HepG2 (cell line): ENCODE results near the gene NFATC4. TPM values are rescaled to one million over a fixed set of nuclear protein-coding genes. Genes with fewer than 3 reads are reported as not detected.

Experiments used
- CBFB ChIP-seq: sonication (generic); formaldehyde crosslinking; IDR thresholded peaks from 2 replicates; pipeline ENCODE4 v1.4.0; 2020; ENCODE audit warnings: missing genetic modification reagents
- CREBL2 ChIP-seq: sonication (generic); formaldehyde crosslinking; IDR thresholded peaks from 2 replicates; pipeline ENCODE4 v1.8.1; 2023; ENCODE audit warnings: missing genetic modification reagents, mild to moderate bottlenecking, borderline replicate concordance
- CTCF ChIP-seq: sonication (generic); formaldehyde crosslinking; IDR thresholded peaks from 2 replicates; pipeline ENCODE4 v1.5.0; 2020; ENCODE audit warnings: mild to moderate bottlenecking, missing genetic modification reagents, moderate library complexity
- FOXC1 ChIP-seq: sonication (generic); formaldehyde crosslinking; IDR thresholded peaks from 2 replicates; pipeline ENCODE4 v1.8.0; 2022; ENCODE audit warnings: mild to moderate bottlenecking, missing genetic modification reagents, borderline replicate concordance
- JARID2 ChIP-seq: sonication (generic); formaldehyde crosslinking; IDR thresholded peaks from 2 replicates; pipeline ENCODE4 v1.8.1; 2023; ENCODE audit warnings: missing genetic modification reagents, inconsistent platforms; ENCODE audit not compliant: insufficient replicate concordance
- MATR3 ChIP-seq: sonication (generic); formaldehyde crosslinking; IDR thresholded peaks from 2 replicates; pipeline ENCODE4 v1.4.0; 2020; ENCODE audit warnings: missing genetic modification reagents
- NR2F6 ChIP-seq, 2 experiments: IDR thresholded peaks; 2 replicates each; pipeline ENCODE4 v1.6.1; 2016; ENCODE audit warnings: antibody characterized with exemption in 1 of 2, mild to moderate bottlenecking in 1 of 2
- RORA ChIP-seq: sonication (generic); formaldehyde crosslinking; IDR thresholded peaks from 2 replicates; pipeline ENCODE4 v1.5.0; 2020; ENCODE audit warnings: mild to moderate bottlenecking, missing genetic modification reagents, moderate library complexity
- SATB2 ChIP-seq: sonication (generic); formaldehyde crosslinking; IDR thresholded peaks from 2 replicates; pipeline ENCODE4 v1.5.0; 2020; ENCODE audit warnings: missing genetic modification reagents
- SOX5 ChIP-seq: IDR thresholded peaks from 2 replicates; pipeline ENCODE4 v1.6.1; 2016; ENCODE audit warnings: borderline replicate concordance
- TAF15 ChIP-seq: fragments of 200-400 bp; formaldehyde crosslinking; IDR thresholded peaks from one replicate; pipeline ENCODE4 v1.6.1; 2018; ENCODE audit warnings: mild to moderate bottlenecking, low read depth, low read length; ENCODE audit not compliant: poor library complexity, severe bottlenecking
- ZBTB10 ChIP-seq: sonication (generic); formaldehyde crosslinking; IDR thresholded peaks from 2 replicates; pipeline ENCODE4 v1.4.0; 2020; ENCODE audit warnings: missing genetic modification reagents, borderline replicate concordance
- ZBTB21 ChIP-seq: sonication (generic); formaldehyde crosslinking; IDR thresholded peaks from 2 replicates; pipeline ENCODE4 v1.4.0; 2020; ENCODE audit warnings: missing genetic modification reagents
- ZFYVE20 ChIP-seq: sonication (generic); formaldehyde crosslinking; IDR thresholded peaks from 2 replicates; pipeline ENCODE4 v1.8.0; 2023; ENCODE audit warnings: low read depth, mild to moderate bottlenecking, moderate library complexity, missing genetic modification reagents, borderline replicate concordance
- ZIK1 ChIP-seq: sonication (generic); formaldehyde crosslinking; IDR thresholded peaks from 2 replicates; pipeline ENCODE4 v1.5.0; 2020; ENCODE audit warnings: mild to moderate bottlenecking, low read depth, missing genetic modification reagents, borderline replicate concordance
- ZNF20 ChIP-seq: sonication (generic); formaldehyde crosslinking; IDR thresholded peaks from 2 replicates; pipeline ENCODE4 v1.4.0; 2020; ENCODE audit warnings: mild to moderate bottlenecking, moderate library complexity, missing genetic modification reagents
- ZNF577 ChIP-seq: sonication (generic); formaldehyde crosslinking; IDR thresholded peaks from 2 replicates; pipeline ENCODE4 v1.4.0; 2020; ENCODE audit warnings: mild to moderate bottlenecking, low read depth, missing genetic modification reagents, borderline replicate concordance
- ZNF580 ChIP-seq: IDR thresholded peaks from 2 replicates; pipeline ENCODE4 v1.6.1; 2016; ENCODE audit warnings: low read depth, borderline replicate concordance
- ZNF639 ChIP-seq: conservative IDR thresholded peaks from 2 replicates; pipeline ENCODE4 v1.6.1; 2018; ENCODE audit warnings: missing genetic modification reagents
- ZNF768 ChIP-seq: sonication (generic); formaldehyde crosslinking; IDR thresholded peaks from 2 replicates; pipeline ENCODE4 v1.4.0; 2020; ENCODE audit warnings: missing genetic modification reagents
- ZNF816 ChIP-seq: sonication (generic); formaldehyde crosslinking; IDR thresholded peaks from 2 replicates; pipeline ENCODE4 v1.8.0; 2022; ENCODE audit warnings: missing genetic modification reagents, mild to moderate bottlenecking, borderline replicate concordance
- ZSCAN20 ChIP-seq: sonication (generic); formaldehyde crosslinking; IDR thresholded peaks from 2 replicates; pipeline ENCODE4 v1.4.0; 2020; ENCODE audit warnings: missing genetic modification reagents, mild to moderate bottlenecking, borderline replicate concordance
- polyA plus RNA-seq, 8 experiments: library from polyadenylated mRNA; depleted of rRNA in 3 of 8; stranded (reverse) in 7 of 8; unstranded in 1 of 8; fragments of >200 nt; fragmentation: Illumina TruSeq in 4 of 8; extraction: Trizol in 4 of 8; gene quantifications; 2 replicates each; pipeline versions ENCODE4 v1.2.1 to v1.2.3, GENCODE V29; 2011 to 2016; ENCODE audit warnings: low read depth in 4 of 8, missing spikeins in 1 of 8, mixed read lengths in 1 of 8; ENCODE audit not compliant: insufficient read depth in 1 of 8
- total RNA-seq, 5 experiments: library from RNA; depleted of rRNA; stranded (reverse); fragments of >200 nt; fragmentation: Illumina TruSeq; extraction: Trizol; gene quantifications; 2 replicates each; pipeline ENCODE4 v1.2.3, GENCODE V29; 2016; ENCODE audit warnings: low read depth in 1 of 5

The NFATC4 gene
- total and polyA plus RNA-seq, 2 of the 13 experiments (the other 11 are each of a cell fraction or from before 2014, with no cell fraction given) = 0.04 to 0.15 TPM

GRCh38 chr14:24332268-24332993, 35.6 kb upstream of the NFATC4 start (continued):
- TF ChIP-seq ZBTB10 (CRISPR knock-in tag) = no peak
- TF ChIP-seq ZNF816 (CRISPR knock-in tag) = peak; percentile 89
- no peak for TF ChIP-seq NR2F6 (IDR thresholded peaks at IDR 0.05)
- peak; percentile 33; the same call in 1 of the 2 replicates for TF ChIP-seq NR2F6 (CRISPR knock-in tag; IDR thresholded peaks at IDR 0.05)
- TF ChIP-seq ZIK1 (CRISPR knock-in tag) = peak; percentile 97
- TF ChIP-seq ZBTB21 = peak; percentile 58
- TF ChIP-seq ZNF639 (CRISPR knock-in tag) = peak; percentile 80; the same call in 1 of the 2 replicates
- peak; percentile 56 for TF ChIP-seq SOX5 (CRISPR knock-in tag)
- peak; percentile 62 for TF ChIP-seq TAF15
- TF ChIP-seq ZSCAN20 (CRISPR knock-in tag) = no peak
- TF ChIP-seq CTCF (CRISPR knock-in tag) = peak; percentile 97
- TF ChIP-seq MATR3 (CRISPR knock-in tag) = peak; percentile 98; the same call in 1 of the 2 replicates
- TF ChIP-seq RORA = no peak
- TF ChIP-seq FOXC1 (CRISPR knock-in tag) = peak; percentile 100
- TF ChIP-seq JARID2 (CRISPR knock-in tag) = no peak
- no peak for TF ChIP-seq ZNF20 (CRISPR knock-in tag)
- TF ChIP-seq ZNF577 (CRISPR knock-in tag) = no peak; the same call in 1 of the 2 replicates
- peak; percentile 97; the same call in 1 of the 2 replicates for TF ChIP-seq CREBL2 (CRISPR knock-in tag)
- no peak for TF ChIP-seq SATB2
- TF ChIP-seq CBFB = peak; percentile 89; the same call in 1 of the 2 replicates
- peak; percentile 95 for TF ChIP-seq ZNF768
- peak; percentile 97 for TF ChIP-seq ZNF580 (CRISPR knock-in tag)
- peak; percentile 96 for TF ChIP-seq ZFYVE20 (CRISPR knock-in tag)
